A549 (cell line): ENCODE data around the gene ESAM. TPM values are rescaled to one million over a fixed set of nuclear protein-coding genes. Genes with fewer than 3 reads are reported as not detected.

Experiments
- ATAC-seq, 2 experiments: fragments of 200-7000 bp in 1 of 2; fragments of >200 bp in 1 of 2; cut with Nextera tagmentation in 1 of 2; cut with Tn5 transposase in 1 of 2; 3 replicates each; pipeline versions ENCODE4 v1.8.0 to v1.9.1; 2018 to 2020; ENCODE audit warnings: mild to moderate bottlenecking in 1 of 2, moderate library complexity in 1 of 2
- CTCF ChIA-PET: fragments of 300-600 bp; sonication (Branson Sonifier 250); formaldehyde crosslinking; extraction: SDS; loops from one replicate; lab custom pipeline; 2021; ENCODE audit warnings: antibody characterized with exemption, inconsistent platforms; lab: Yijun Ruan, JAX
- POLR2A ChIA-PET: fragments of 350-600 bp; formaldehyde crosslinking; extraction: SDS; loops from one replicate; lab custom pipeline; 2021; ENCODE audit warnings: antibody characterized with exemption, inconsistent platforms; lab: Yijun Ruan, JAX
- DNase-seq, 2 experiments: peaks; one replicate each; pipeline versions ENCODE4 v3.0.0 to v3.0.0-alpha.2; 2011 to 2016; ENCODE audit warnings: low read depth in 1 of 2, low spot score in 1 of 2
- FAIRE-seq: peaks from 2 replicates; lab custom pipeline; 2011; peaks lifted over from hg19 to GRCh38; lab: Jason Lieb, UNC
- H3K27ac ChIP-seq, 2 experiments: fragments of >200 bp; sonication (Bioruptor Twin); formaldehyde crosslinking; 3 replicates each; pipeline ENCODE4 v1.5.1; 2016 to 2017
- H3K4me1 ChIP-seq: fragments of >200 bp; sonication (Bioruptor Twin); formaldehyde crosslinking; 3 replicates; pipeline ENCODE4 v1.6.1; 2016
- H3K4me2 ChIP-seq: fragments of >200 bp; sonication (Bioruptor Twin); formaldehyde crosslinking; 3 replicates; pipeline ENCODE4 v1.6.1; 2016
- H3K4me3 ChIP-seq: fragments of >200 bp; sonication (Bioruptor Twin); formaldehyde crosslinking; 3 replicates; pipeline ENCODE4 v1.5.1; 2016
- H3K9me3 ChIP-seq: fragments of >200 bp; sonication (Bioruptor Twin); formaldehyde crosslinking; 3 replicates; pipeline ENCODE4 v1.6.1; 2016
- CBX8 ChIP-seq: fragments of 200-600 bp; sonication (generic); IDR thresholded peaks from 2 replicates; pipeline ENCODE4 v1.6.1; 2016
- CEBPB ChIP-seq, 2 experiments: fragments of >200 bp in 1 of 2; sonication (Bioruptor Twin) in 1 of 2; formaldehyde crosslinking in 1 of 2; IDR thresholded peaks; 2 replicates each; pipeline ENCODE4 v1.6.1; 2012 to 2016
- FOXS1 ChIP-seq: fragments of 250-450 bp; sonication (Bioruptor Pico); IDR thresholded peaks from 2 replicates; pipeline ENCODE4 v1.5.0; 2020; ENCODE audit warnings: mild to moderate bottlenecking, moderate library complexity
- HEYL ChIP-seq: fragments of 250-450 bp; sonication (Bioruptor Pico); IDR thresholded peaks from 2 replicates; pipeline ENCODE4 v1.8.0; 2021; ENCODE audit warnings: mild to moderate bottlenecking, moderate library complexity
- HOXA7 ChIP-seq: fragments of 250-450 bp; sonication (Bioruptor Pico); IDR thresholded peaks from 2 replicates; pipeline ENCODE4 v1.5.0; 2020; ENCODE audit warnings: mild to moderate bottlenecking, moderate library complexity
- HOXB5 ChIP-seq: fragments of 250-450 bp; sonication (Bioruptor Pico); IDR thresholded peaks from 2 replicates; pipeline ENCODE4 v1.5.0; 2020; ENCODE audit warnings: mild to moderate bottlenecking, moderate library complexity
- KDM1A ChIP-seq: fragments of 200-600 bp; sonication (generic); IDR thresholded peaks from 2 replicates; pipeline ENCODE4 v1.6.1; 2016; ENCODE audit warnings: low read depth, mild to moderate bottlenecking
- MAFK ChIP-seq: fragments of 450-650 bp; IDR thresholded peaks from 2 replicates; pipeline ENCODE4 v1.6.1; 2014; ENCODE audit not compliant: partially characterized antibody
- NFE2L2 ChIP-seq: fragments of 150-350 bp; conservative IDR thresholded peaks from 2 replicates; pipeline ENCODE4 v1.6.1; 2014; ENCODE audit warnings: low read length
- TFCP2L1 ChIP-seq: fragments of 250-450 bp; sonication (Bioruptor Pico); IDR thresholded peaks from 2 replicates; pipeline ENCODE4 v1.5.0; 2021; ENCODE audit warnings: mild to moderate bottlenecking
- ZC3H11A ChIP-seq: fragments of 450-650 bp; IDR thresholded peaks from 2 replicates; pipeline ENCODE4 v1.6.1; 2014; ENCODE audit warnings: antibody characterized with exemption, mild to moderate bottlenecking
- WGBS: methylation state at CpG from one replicate; pipeline ENCODE4 v1.1.6; 2017; ENCODE audit errors: missing lambda C conversion rate; 5-methylcytosine and 5-hydroxymethylcytosine counted together
- polyA plus RNA-seq, 4 experiments: library from polyadenylated mRNA; depleted of rRNA in 3 of 4; stranded (reverse); fragments of >200 nt; fragmentation: RNase III in 1 of 4; extraction: RNeasy Plus Mini Kit Qiagen cat#74134 plus additional on column Dnase treatment in 1 of 4; gene quantifications; 2 replicates in 3 of 4; 3 replicates in 1 of 4; pipeline ENCODE4 v1.2.3, GENCODE V29; 2011 to 2017
- TF ChIP-seq, protein P1 (sequence below): fragments of >200 bp; sonication (Bioruptor Twin); formaldehyde crosslinking; IDR thresholded peaks from 3 replicates; pipeline ENCODE4 v1.5.1; 2016
- TF ChIP-seq, protein P2 (sequence below): IDR thresholded peaks from 2 replicates; pipeline ENCODE4 v1.6.1; 2012
- TF ChIP-seq, protein P3 (sequence below): fragments of 150-350 bp; IDR thresholded peaks from 2 replicates; pipeline ENCODE4 v1.6.1; 2014; ENCODE audit warnings: low read depth, mild to moderate bottlenecking, low read length
- TF ChIP-seq, protein P4 (sequence below): IDR thresholded peaks from 2 replicates; pipeline ENCODE4 v1.6.1; 2012; ENCODE audit warnings: low read depth, borderline replicate concordance
- TF ChIP-seq, protein P5 (sequence below): fragments of >200 bp; sonication (Bioruptor Twin); formaldehyde crosslinking; IDR thresholded peaks from 3 replicates; pipeline ENCODE4 v1.6.1; 2016
- TF ChIP-seq, protein P6 (sequence below): fragments of 450-650 bp; IDR thresholded peaks from 2 replicates; pipeline ENCODE4 v1.6.1; 2014; ENCODE audit warnings: antibody characterized with exemption
- TF ChIP-seq, protein P7 (sequence below): fragments of 200-600 bp; sonication (generic); IDR thresholded peaks from 2 replicates; pipeline ENCODE4 v1.6.1; 2016; ENCODE audit warnings: antibody characterized with exemption, mild to moderate bottlenecking, moderate library complexity

ESAM gene
- polyA plus RNA-seq, 2 of the 4 experiments (the other 2 are of a cell fraction): 6.2 to 11.7 TPM

DNA sequence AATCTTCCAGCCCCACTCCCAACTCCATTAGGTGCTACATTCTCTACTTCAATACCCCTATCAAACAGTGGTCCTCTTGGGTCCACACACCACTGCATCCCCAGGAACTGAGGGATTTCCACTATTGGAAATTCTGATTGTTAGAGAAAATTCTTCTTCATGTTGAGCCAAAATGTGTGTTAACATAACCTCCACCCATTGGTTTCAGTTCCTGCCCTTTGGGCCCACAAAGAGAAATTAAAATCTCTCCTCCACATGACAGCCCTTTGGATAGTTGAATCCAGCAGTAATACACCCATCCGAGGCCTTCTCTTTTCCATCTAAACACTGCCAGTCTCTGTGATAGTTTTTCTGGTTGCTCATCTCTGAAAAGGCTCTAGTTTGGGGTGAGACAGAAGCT lies 12.2 kb downstream of the ESAM start:
- Histone ChIP-seq H3K4me2 (no peak overlapping the region), H3K9me3 (no peaks in the 10 kb centered on the region), H3K4me3 (no peak overlapping the region), H3K4me1 (peaks cover 6% of the 10 kb centered on the region; the same call in 2 of the 3 replicates), H3K27ac (no peak overlapping the region)
- WGBS: 79% methylated on average over 1 of the region's 1 CpG
- POLR2A ChIA-PET: no interaction called here
- no peak for TF ChIP-seq ZC3H11A
- TF ChIP-seq TFCP2L1 (CRISPR knock-in tag): no peak
- TF ChIP-seq, protein P1, sequence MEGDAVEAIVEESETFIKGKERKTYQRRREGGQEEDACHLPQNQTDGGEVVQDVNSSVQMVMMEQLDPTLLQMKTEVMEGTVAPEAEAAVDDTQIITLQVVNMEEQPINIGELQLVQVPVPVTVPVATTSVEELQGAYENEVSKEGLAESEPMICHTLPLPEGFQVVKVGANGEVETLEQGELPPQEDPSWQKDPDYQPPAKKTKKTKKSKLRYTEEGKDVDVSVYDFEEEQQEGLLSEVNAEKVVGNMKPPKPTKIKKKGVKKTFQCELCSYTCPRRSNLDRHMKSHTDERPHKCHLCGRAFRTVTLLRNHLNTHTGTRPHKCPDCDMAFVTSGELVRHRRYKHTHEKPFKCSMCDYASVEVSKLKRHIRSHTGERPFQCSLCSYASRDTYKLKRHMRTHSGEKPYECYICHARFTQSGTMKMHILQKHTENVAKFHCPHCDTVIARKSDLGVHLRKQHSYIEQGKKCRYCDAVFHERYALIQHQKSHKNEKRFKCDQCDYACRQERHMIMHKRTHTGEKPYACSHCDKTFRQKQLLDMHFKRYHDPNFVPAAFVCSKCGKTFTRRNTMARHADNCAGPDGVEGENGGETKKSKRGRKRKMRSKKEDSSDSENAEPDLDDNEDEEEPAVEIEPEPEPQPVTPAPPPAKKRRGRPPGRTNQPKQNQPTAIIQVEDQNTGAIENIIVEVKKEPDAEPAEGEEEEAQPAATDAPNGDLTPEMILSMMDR: no peak
- TF ChIP-seq, protein P2, sequence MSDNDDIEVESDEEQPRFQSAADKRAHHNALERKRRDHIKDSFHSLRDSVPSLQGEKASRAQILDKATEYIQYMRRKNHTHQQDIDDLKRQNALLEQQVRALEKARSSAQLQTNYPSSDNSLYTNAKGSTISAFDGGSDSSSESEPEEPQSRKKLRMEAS: no peak
- TF ChIP-seq, protein P3, sequence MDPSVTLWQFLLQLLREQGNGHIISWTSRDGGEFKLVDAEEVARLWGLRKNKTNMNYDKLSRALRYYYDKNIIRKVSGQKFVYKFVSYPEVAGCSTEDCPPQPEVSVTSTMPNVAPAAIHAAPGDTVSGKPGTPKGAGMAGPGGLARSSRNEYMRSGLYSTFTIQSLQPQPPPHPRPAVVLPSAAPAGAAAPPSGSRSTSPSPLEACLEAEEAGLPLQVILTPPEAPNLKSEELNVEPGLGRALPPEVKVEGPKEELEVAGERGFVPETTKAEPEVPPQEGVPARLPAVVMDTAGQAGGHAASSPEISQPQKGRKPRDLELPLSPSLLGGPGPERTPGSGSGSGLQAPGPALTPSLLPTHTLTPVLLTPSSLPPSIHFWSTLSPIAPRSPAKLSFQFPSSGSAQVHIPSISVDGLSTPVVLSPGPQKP: no peak
- TF ChIP-seq, protein P4, sequence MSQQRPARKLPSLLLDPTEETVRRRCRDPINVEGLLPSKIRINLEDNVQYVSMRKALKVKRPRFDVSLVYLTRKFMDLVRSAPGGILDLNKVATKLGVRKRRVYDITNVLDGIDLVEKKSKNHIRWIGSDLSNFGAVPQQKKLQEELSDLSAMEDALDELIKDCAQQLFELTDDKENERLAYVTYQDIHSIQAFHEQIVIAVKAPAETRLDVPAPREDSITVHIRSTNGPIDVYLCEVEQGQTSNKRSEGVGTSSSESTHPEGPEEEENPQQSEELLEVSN: no peak
- TF ChIP-seq, protein P5, sequence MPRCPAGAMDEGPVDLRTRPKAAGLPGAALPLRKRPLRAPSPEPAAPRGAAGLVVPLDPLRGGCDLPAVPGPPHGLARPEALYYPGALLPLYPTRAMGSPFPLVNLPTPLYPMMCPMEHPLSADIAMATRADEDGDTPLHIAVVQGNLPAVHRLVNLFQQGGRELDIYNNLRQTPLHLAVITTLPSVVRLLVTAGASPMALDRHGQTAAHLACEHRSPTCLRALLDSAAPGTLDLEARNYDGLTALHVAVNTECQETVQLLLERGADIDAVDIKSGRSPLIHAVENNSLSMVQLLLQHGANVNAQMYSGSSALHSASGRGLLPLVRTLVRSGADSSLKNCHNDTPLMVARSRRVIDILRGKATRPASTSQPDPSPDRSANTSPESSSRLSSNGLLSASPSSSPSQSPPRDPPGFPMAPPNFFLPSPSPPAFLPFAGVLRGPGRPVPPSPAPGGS: no peak
- TF ChIP-seq FOXS1 (CRISPR knock-in tag): no peak
- TF ChIP-seq, protein P6, sequence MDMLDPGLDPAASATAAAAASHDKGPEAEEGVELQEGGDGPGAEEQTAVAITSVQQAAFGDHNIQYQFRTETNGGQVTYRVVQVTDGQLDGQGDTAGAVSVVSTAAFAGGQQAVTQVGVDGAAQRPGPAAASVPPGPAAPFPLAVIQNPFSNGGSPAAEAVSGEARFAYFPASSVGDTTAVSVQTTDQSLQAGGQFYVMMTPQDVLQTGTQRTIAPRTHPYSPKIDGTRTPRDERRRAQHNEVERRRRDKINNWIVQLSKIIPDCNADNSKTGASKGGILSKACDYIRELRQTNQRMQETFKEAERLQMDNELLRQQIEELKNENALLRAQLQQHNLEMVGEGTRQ: no peak
- TF ChIP-seq NFE2L2: no peak
- TF ChIP-seq CEBPB (IDR thresholded peaks at IDR 0.05): no peak
- TF ChIP-seq MAFK: no peak
- no peak for TF ChIP-seq HEYL
- no peak for TF ChIP-seq HOXA7 (CRISPR knock-in tag)
- DNase-seq (no peak), FAIRE-seq (no peak), ATAC-seq (no peak)
- CTCF ChIA-PET: interaction anchor here (1.1 to 1.9 kb wide), 4 partner anchors 9 to 106 kb away, joined by 3 to 7 read pairs (median 4); partner anchors contain the start of genes ESAM and NRGN

DNA sequence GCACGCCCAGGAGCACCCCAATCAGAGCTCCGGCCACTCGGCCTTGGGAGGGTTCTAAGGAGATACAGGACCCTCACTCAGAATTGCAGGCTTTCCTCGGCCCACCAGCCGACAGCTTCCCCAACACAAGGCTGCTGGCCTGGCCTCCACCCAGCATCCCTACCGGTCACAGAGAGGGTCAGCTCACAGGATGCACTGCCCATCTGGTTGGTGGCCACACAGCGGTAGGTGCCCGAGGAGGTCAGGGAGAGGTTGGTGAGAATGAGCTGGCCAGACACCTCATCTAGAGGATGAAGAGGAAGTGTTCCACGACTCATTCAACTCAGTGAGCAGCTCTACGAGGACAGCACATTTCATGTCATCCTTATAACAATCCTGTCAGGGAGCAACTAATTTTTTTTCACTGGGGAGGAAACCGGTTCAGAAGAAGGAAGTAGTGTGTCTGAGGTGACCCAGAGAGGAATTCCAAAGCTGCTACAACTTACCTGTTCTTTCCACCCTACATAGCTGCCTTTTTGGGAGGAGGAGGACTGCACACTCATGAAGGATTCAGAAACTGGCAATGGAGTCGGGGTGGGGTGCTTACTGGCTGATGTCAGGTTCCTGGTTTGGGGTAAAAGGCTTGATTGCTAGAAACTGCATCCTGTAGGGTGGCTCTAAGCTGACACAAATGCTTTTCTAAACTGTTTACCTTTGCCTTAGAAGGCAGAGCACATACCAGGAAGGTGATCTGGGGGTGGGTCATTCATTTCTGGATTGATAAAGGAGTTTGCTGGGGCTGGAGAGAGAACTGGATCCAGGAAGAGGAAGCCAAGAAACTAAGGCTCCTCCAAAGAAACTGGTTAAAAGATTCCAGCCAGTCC lies 13.4 kb downstream of the ESAM start:
- POLR2A ChIA-PET: no interaction called here
- ATAC-seq (no peak), DNase-seq (no peak), FAIRE-seq (no peak)
- TF ChIP-seq KDM1A (no peak), HOXB5 (no peak), ZC3H11A (no peak), CBX8 (no peak)
- TF ChIP-seq, protein P7, sequence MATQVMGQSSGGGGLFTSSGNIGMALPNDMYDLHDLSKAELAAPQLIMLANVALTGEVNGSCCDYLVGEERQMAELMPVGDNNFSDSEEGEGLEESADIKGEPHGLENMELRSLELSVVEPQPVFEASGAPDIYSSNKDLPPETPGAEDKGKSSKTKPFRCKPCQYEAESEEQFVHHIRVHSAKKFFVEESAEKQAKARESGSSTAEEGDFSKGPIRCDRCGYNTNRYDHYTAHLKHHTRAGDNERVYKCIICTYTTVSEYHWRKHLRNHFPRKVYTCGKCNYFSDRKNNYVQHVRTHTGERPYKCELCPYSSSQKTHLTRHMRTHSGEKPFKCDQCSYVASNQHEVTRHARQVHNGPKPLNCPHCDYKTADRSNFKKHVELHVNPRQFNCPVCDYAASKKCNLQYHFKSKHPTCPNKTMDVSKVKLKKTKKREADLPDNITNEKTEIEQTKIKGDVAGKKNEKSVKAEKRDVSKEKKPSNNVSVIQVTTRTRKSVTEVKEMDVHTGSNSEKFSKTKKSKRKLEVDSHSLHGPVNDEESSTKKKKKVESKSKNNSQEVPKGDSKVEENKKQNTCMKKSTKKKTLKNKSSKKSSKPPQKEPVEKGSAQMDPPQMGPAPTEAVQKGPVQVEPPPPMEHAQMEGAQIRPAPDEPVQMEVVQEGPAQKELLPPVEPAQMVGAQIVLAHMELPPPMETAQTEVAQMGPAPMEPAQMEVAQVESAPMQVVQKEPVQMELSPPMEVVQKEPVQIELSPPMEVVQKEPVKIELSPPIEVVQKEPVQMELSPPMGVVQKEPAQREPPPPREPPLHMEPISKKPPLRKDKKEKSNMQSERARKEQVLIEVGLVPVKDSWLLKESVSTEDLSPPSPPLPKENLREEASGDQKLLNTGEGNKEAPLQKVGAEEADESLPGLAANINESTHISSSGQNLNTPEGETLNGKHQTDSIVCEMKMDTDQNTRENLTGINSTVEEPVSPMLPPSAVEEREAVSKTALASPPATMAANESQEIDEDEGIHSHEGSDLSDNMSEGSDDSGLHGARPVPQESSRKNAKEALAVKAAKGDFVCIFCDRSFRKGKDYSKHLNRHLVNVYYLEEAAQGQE: no peak
- TF ChIP-seq, protein P2: no peak
- WGBS: 66% methylated on average over 10 of the region's 12 CpGs
- CTCF ChIA-PET: interaction anchor here (1.4 to 5.0 kb wide), 6 partner anchors 8 to 104 kb away, joined by 3 to 39 read pairs (median 9); partner anchors contain the start of gene ESAM
- no peaks in the 10 kb centered on the region for H3K9me3 ChIP-seq
- H3K4me3 ChIP-seq: no peak overlapping the region
- H3K27ac ChIP-seq: no peak overlapping the region
- H3K4me2 ChIP-seq: no peak overlapping the region
- H3K4me1 ChIP-seq: peaks cover 6% of the 10 kb centered on the region; the same call in 2 of the 3 replicates
